Cardiac atrium fibroblast (primary cell): Measurements from ENCODE around the gene SSX2IP. TPM values are rescaled to one million over a fixed set of nuclear protein-coding genes. Genes with fewer than 3 reads are reported as not detected.

Experiments
- total RNA-seq: library from RNA; depleted of rRNA; stranded (reverse); fragments of >200 nt; gene quantifications from 2 replicates; pipeline ENCODE4 v1.2.3, GENCODE V29; 2015

SSX2IP gene
- 8.4 and 12.3 TPM in 2 replicates for total RNA-seq

DNA sequence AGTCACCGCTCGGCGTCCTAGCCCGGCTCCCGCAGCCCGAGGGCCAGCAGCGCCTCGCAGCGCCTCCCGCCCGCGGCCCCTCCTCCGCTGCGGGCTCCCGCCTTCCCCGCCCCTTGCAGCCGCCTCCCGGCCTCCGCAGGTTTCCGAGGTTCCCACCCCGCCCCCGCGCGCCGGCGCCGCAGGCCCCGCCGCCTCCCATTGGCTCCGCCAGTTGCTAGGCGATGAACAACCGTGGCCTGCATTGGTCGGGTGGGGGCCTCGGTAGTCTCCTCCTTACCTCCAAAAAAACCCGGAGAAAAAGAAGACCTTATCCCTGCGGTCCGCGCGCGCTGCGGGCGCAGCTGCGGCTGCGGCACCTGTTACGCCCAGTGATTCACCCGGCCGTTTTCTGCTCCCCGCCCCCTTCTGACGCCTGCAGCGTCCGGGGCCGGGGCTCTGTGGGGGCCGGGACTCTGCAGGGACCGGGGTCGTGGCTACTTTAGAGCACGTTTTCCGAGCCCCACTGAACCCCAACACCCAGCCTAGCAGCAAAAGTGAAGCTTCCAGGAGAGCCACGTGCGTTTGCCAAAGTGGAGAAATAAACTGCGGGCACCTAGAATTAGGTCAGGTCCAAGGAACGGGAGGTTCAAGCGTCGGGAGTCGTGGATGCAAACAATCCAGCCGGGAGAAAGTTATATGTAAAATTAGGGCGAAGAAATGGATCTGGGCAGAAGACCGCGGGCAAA lies at the start of gene SSX2IP:
Gene SSX2IP, minus strand, starts transcription at position 65 of the 725 bp plus-strand sequence. CDS start 19,242 bp downstream, outside the sequence.

Other genes with a start within 250 kb of the SSX2IP start
- 14.6 and 18.3 TPM in 2 replicates for gene RPF1, start 211.2 kb downstream of the SSX2IP start, total RNA-seq
- gene SPATA1, start 184.1 kb downstream of the SSX2IP start, total RNA-seq, result not detected in 2 replicates
- 36.8 and 80.7 TPM in 2 replicates for gene GNG5, start 183.9 kb downstream of the SSX2IP start, total RNA-seq
- gene CTBS, start 116.0 kb downstream of the SSX2IP start, total RNA-seq, result 10.7 and 15.2 TPM in 2 replicates
- 1.3 TPM in 1 of 2 replicates, not detected in the other for gene LPAR3, start 202.7 kb upstream of the SSX2IP start, total RNA-seq